Measurements from ENCODE around the gene EGFLAM. TPM values are rescaled to one million over a fixed set of nuclear protein-coding genes. Genes with fewer than 3 reads are reported as not detected.

The EGFLAM gene
- total RNA-seq, 4 donors from 2014 or later: 3.5 to 6.7 (median 6.3) TPM

DNA sequence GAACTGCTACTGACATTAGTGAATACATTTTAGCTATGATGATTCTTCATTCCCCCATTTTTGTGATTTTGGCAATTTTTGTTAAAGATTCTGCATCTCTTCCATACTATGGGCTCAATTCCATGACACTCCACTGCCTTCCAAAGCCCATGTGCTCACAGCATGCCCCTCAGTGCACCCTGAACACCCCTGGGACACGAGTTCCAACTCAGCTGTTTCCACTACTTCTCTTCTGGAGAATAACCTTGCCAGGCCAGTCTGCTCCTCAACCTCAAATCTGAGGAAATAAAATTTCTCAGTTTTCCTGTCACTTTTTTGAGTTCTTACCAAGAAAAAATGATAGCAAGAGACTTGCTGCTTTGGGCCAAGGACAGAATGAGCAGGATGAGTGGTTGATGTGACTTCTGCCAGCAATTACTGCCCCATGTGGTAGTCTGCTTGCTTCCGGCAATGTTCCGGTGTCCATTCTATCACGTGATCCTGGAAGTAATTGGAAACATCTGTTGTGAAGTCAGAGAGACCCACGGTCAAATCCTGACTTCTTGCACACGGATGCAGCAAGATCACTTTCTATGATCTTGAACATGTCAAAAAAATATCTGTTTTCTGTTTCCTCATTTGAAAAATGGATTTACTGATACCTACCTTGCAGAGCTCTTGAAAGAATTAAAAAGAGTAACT is 58.3 kb downstream of the EGFLAM start:
- WGBS, 2 donors: 57 to 60% methylated on average over 6 of the region's 6 CpGs
- intact Hi-C loops (cut with DNase I): no loop called here
- Histone ChIP-seq H3K36me3 (no peaks in the 10 kb centered on the region), H3K27ac (no peak overlapping the region), H3K27me3 (no peaks in the 10 kb centered on the region), H3K4me3 (replicated peaks in 1 of 3) (no peak overlapping the region), H3K9me3 (no peaks in the 10 kb centered on the region), H3K4me1 (no peaks in the 10 kb centered on the region)
- TF ChIP-seq, protein P1, sequence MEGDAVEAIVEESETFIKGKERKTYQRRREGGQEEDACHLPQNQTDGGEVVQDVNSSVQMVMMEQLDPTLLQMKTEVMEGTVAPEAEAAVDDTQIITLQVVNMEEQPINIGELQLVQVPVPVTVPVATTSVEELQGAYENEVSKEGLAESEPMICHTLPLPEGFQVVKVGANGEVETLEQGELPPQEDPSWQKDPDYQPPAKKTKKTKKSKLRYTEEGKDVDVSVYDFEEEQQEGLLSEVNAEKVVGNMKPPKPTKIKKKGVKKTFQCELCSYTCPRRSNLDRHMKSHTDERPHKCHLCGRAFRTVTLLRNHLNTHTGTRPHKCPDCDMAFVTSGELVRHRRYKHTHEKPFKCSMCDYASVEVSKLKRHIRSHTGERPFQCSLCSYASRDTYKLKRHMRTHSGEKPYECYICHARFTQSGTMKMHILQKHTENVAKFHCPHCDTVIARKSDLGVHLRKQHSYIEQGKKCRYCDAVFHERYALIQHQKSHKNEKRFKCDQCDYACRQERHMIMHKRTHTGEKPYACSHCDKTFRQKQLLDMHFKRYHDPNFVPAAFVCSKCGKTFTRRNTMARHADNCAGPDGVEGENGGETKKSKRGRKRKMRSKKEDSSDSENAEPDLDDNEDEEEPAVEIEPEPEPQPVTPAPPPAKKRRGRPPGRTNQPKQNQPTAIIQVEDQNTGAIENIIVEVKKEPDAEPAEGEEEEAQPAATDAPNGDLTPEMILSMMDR (IDR thresholded peaks at IDR 0.05): no peak
- TF ChIP-seq POLR2A (IDR thresholded peaks at IDR 0.05): no peak
- no peak for DNase-seq

DNA sequence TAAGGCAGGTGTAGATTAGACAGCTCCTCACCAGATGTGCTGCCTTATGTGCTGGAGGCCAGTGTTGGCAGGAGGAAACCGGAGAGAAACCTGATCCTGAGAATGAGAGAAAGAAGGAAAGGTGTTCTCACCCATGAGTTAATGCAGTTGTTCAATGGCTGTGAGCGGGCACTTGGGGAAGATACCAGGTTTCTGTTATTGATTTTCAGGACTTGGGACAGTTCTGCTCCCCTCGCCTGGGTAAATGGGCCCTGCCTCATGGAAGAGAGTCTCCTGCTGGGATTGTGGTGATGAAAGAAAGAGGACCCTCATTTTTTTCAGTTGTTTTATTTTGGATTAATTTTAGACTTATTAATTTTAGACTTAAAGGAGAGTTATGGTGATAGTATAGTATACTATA is 59.5 kb downstream of the EGFLAM start:
- Histone ChIP-seq H3K4me3 (replicated peaks in 1 of 3) (no peak overlapping the region), H3K36me3 (no peaks in the 10 kb centered on the region), H3K9me3 (no peaks in the 10 kb centered on the region), H3K27ac (no peak overlapping the region), H3K4me1 (no peaks in the 10 kb centered on the region), H3K27me3 (no peaks in the 10 kb centered on the region)
- WGBS, 2 donors: 67 to 75% methylated on average over 3 of the region's 3 CpGs
- intact Hi-C loops (cut with DNase I): no loop called here
- TF ChIP-seq, protein P1 (IDR thresholded peaks at IDR 0.05): no peak
- no peak for TF ChIP-seq POLR2A (IDR thresholded peaks at IDR 0.05)
- no peak for DNase-seq

DNA sequence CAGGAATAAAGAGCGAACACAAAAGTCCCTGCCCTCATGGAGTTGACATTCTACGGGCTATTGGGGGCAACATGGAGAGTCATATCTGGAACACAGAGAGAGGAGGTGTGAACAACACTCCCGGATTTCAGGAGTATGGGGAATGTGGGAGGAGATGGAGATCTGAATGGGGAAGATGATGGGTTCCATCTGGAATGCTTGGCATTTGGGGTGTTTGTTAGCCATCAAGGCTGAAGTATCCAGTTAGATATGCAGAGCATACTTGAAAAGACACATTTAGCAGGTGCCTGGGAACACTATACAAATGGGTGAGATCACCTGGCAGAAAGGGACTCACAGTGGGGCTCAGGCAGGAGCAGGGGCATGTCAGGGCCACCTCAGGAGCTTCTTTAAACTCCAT is 61.1 kb downstream of the EGFLAM start:
- no peak for DNase-seq
- Histone ChIP-seq H3K4me3 (replicated peaks in 1 of 3) (no peak overlapping the region), H3K27ac (no peak overlapping the region), H3K4me1 (no peaks in the 10 kb centered on the region), H3K9me3 (no peaks in the 10 kb centered on the region), H3K36me3 (no peaks in the 10 kb centered on the region), H3K27me3 (no peaks in the 10 kb centered on the region)
- no peak for TF ChIP-seq POLR2A (IDR thresholded peaks at IDR 0.05)
- TF ChIP-seq, protein P1 (IDR thresholded peaks at IDR 0.05): no peak
- intact Hi-C loops (cut with DNase I): no loop called here
- 88 to 92% methylated on average over 3 of the region's 3 CpGs for WGBS, 2 donors

DNA sequence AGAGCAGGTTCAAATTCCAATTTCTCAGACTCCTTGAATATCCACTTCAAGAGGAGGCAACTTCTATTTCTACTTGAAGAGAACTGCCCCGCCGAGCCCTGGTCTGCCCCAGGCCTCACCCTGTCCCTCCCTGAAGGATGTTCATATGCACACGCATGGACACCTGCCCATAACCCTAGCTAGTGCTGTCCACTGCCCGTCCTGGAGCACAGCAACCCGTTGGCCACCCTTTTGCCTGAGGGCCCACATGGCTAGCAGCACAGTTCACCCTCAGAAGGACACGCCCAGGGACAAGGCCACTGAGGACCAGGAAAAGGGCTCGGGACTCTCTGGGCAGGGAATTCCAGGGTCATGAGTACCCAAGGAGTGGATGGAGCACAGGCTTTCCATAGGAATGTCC is 63.6 kb downstream of the EGFLAM start:
- Histone ChIP-seq H3K4me3 (replicated peaks in 1 of 3) (no peak overlapping the region), H3K9me3 (no peaks in the 10 kb centered on the region), H3K36me3 (no peaks in the 10 kb centered on the region), H3K27ac (no peak overlapping the region), H3K4me1 (no peaks in the 10 kb centered on the region), H3K27me3 (no peaks in the 10 kb centered on the region)
- TF ChIP-seq, protein P1 (IDR thresholded peaks at IDR 0.05): no peak
- no peak for TF ChIP-seq POLR2A (IDR thresholded peaks at IDR 0.05)
- DNase-seq: no peak
- intact Hi-C loops (cut with DNase I): no loop called here
- 81 to 88% methylated on average over 4 to 7 of the region's 7 CpGs for WGBS, 2 donors

DNA sequence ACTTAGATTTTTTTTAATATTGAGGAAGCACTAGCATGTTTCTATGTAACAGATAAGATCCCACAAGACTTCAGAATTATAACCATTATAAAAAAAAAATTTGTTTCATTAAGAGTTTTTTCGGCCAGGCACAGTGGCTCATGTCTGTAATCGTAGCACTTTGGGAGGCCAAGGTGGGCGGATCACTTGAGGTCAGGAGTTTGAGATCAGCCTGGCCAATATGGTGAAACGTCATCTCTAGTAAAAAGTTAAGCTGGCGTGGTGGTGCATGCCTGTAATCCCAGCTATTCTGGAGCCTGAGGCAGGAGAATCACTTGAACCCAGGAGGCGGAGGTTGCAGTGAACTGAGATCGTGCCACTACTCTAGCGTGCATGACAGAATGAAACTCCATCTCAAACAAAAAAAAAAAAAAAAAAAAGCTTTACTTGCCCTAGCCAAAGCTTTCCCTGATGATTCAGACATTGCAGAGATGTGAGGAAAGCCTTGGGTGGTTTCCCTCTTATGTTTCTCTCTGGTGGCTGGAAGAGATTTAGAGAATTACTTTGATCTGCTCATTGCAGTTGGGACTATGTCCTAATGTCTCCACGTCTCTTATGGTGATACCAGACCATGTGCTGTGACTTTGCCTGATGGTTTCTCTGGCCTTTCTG is 65.4 kb downstream of the EGFLAM start:
- intact Hi-C loops (cut with DNase I): no loop called here
- no peak overlapping the region for H3K27ac ChIP-seq
- DNase-seq: no peak
- no peaks in the 10 kb centered on the region for H3K9me3 ChIP-seq
- H3K27me3 ChIP-seq: no peaks in the 10 kb centered on the region
- H3K4me1 ChIP-seq: no peaks in the 10 kb centered on the region
- H3K4me3 ChIP-seq (replicated peaks in 1 of 3): no peak overlapping the region
- 74 to 81% methylated on average over 9 of the region's 9 CpGs for WGBS, 2 donors
- no peaks in the 10 kb centered on the region for H3K36me3 ChIP-seq
- no peak for TF ChIP-seq POLR2A (IDR thresholded peaks at IDR 0.05)
- TF ChIP-seq, protein P1 (IDR thresholded peaks at IDR 0.05): no peak
